ENCODE data around the gene MYH15. TPM values are rescaled to one million over a fixed set of nuclear protein-coding genes. Genes with fewer than 3 reads are reported as not detected.

MYH15 gene
- total and polyA plus RNA-seq, 4 donors: 0.01 to 0.08 (median 0.05) TPM; not detected in 1

DNA sequence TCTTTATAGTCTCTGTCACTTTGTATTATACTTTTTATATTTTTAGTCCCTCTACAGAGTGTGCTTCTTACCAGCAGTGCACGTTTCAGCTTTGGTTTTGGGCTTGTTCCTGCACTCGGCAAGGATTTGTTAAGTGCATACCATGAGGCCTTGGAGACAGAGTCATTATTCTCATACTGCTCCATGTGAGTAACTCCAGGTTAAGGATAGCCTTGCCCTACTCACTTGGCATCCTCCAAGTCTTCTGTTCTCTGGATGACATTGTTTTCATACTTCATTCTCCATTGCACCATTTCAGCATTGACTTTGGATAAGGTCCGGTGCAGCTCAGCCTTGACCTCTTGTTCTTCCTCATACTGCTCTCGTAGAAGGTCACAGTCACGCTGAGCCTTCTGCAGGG, 96.4 kb downstream of the MYH15 start:
- no peaks in the 10 kb centered on the region for H3K36me3 ChIP-seq (ENCODE audit: control insufficient read depth in 4 of 4, insufficient read depth in 3 of 4, low read depth in 1 of 4, low read length in 3 of 4)
- no peak for TF ChIP-seq HNF4A (conservative IDR thresholded peaks at IDR 0.05)
- TF ChIP-seq FOXA2 (IDR thresholded peaks at IDR 0.05): no peak
- TF ChIP-seq SP1 (IDR thresholded peaks at IDR 0.05): no peak
- no peak for TF ChIP-seq RXRA (IDR thresholded peaks at IDR 0.05)
- TF ChIP-seq FOXA1 (IDR thresholded peaks at IDR 0.05): no peak
- TF ChIP-seq EGR1 (IDR thresholded peaks at IDR 0.05; ENCODE audit: low read depth in 2 of 2): no peak
- TF ChIP-seq GABPA (IDR thresholded peaks at IDR 0.05 in 1 of 2, conservative IDR thresholded peaks at IDR 0.05 in 1 of 2): no peak
- TF ChIP-seq, protein P1, sequence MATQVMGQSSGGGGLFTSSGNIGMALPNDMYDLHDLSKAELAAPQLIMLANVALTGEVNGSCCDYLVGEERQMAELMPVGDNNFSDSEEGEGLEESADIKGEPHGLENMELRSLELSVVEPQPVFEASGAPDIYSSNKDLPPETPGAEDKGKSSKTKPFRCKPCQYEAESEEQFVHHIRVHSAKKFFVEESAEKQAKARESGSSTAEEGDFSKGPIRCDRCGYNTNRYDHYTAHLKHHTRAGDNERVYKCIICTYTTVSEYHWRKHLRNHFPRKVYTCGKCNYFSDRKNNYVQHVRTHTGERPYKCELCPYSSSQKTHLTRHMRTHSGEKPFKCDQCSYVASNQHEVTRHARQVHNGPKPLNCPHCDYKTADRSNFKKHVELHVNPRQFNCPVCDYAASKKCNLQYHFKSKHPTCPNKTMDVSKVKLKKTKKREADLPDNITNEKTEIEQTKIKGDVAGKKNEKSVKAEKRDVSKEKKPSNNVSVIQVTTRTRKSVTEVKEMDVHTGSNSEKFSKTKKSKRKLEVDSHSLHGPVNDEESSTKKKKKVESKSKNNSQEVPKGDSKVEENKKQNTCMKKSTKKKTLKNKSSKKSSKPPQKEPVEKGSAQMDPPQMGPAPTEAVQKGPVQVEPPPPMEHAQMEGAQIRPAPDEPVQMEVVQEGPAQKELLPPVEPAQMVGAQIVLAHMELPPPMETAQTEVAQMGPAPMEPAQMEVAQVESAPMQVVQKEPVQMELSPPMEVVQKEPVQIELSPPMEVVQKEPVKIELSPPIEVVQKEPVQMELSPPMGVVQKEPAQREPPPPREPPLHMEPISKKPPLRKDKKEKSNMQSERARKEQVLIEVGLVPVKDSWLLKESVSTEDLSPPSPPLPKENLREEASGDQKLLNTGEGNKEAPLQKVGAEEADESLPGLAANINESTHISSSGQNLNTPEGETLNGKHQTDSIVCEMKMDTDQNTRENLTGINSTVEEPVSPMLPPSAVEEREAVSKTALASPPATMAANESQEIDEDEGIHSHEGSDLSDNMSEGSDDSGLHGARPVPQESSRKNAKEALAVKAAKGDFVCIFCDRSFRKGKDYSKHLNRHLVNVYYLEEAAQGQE (IDR thresholded peaks at IDR 0.05): no peak
- TF ChIP-seq ATF3 (IDR thresholded peaks at IDR 0.05): no peak
- no peak for TF ChIP-seq YY1 (IDR thresholded peaks at IDR 0.05)
- TF ChIP-seq RAD21 (IDR thresholded peaks at IDR 0.05): no peak
- TF ChIP-seq JUND (IDR thresholded peaks at IDR 0.05): no peak
- no peak for TF ChIP-seq CTCF (IDR thresholded peaks at IDR 0.05; ENCODE audit: low read depth, low read length, missing input control)
- no peak for TF ChIP-seq NR2F2 (IDR thresholded peaks at IDR 0.05)
- TF ChIP-seq HNF4G (IDR thresholded peaks at IDR 0.05): no peak
- no peak for TF ChIP-seq TAF1 (conservative IDR thresholded peaks at IDR 0.05)
- TF ChIP-seq ZBTB33 (IDR thresholded peaks at IDR 0.05): no peak
- no peak for TF ChIP-seq MAX (IDR thresholded peaks at IDR 0.05)
- H3K9me3 ChIP-seq (ENCODE audit: control insufficient read depth in 4 of 4, low read length in 3 of 4): no peaks in the 10 kb centered on the region
- DNase-seq (ENCODE audit: low spot score): no peak
- no peaks in the 10 kb centered on the region for H3K4me1 ChIP-seq (ENCODE audit: control insufficient read depth in 4 of 4, insufficient read depth in 4 of 4, low read length in 3 of 4)
- no peak overlapping the region for H3K9ac ChIP-seq (ENCODE audit: low read depth in 1 of 2, low read length in 2 of 2)
- no peak overlapping the region for H3K27ac ChIP-seq (ENCODE audit: low read depth in 1 of 2, low read length in 2 of 2)
- no peaks in the 10 kb centered on the region for H3K27me3 ChIP-seq (ENCODE audit: control insufficient read depth in 4 of 4, insufficient read depth in 4 of 4, low read length in 3 of 4)
- 58% methylated on average over 5 of the region's 5 CpGs for WGBS
- H3K4me3 ChIP-seq (ENCODE audit: low read depth in 1 of 3, low read length in 3 of 3): no peak overlapping the region

Measured in liver (tissue), 9 donors.